ENCODE measurements around the gene LY9. TPM values are rescaled to one million over a fixed set of nuclear protein-coding genes. Genes with fewer than 3 reads are reported as not detected.

LY9 gene
- total and polyA plus RNA-seq, 9 of the 15 experiments (the other 6 are each of a cell fraction or from before 2014, with no cell fraction given) = not detected

DNA sequence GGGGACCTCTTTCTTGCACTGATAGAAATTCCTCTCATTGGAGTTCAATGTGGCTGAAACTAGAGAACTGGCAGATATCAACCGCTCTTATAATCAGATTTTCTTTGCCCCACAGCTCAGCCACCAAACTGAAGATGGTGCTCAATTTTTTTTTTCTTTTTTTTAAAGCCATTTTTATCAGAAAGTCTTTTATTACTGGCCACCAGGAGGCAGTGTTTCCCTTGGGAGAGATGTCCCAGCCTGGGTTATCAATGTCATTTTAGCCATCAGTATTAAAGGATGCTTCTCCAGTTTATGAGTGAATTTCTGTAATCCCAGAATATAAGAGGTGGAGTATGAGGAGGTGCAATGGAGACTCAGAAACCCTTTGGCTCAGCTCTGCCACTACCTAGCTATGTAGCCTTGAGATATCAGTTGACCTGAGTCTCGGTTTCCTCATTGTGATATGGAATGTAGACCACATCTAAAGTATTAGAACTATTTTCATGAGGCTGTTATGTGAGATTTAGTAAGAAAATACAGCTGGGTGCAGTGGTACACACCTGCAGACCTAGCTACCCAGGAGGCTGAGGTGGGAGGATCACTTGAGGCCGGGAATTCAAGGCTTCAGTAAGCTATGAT, 39.1 kb downstream of the LY9 start (continued):
- TF ChIP-seq MCM3 (IDR thresholded peaks at IDR 0.05) (no peak), NRF1 (conservative IDR thresholded peaks at IDR 0.05 in 1 of 2, IDR thresholded peaks at IDR 0.05 in 1 of 2) (no peak; a peak in 1 of 4 replicates), RAD21 (CRISPR knock-in tag; conservative IDR thresholded peaks at IDR 0.05 in 1 of 2, IDR thresholded peaks at IDR 0.05 in 1 of 2) (peak; percentile 91 to 92), DMBX1 (CRISPR knock-in tag; IDR thresholded peaks at IDR 0.05; ENCODE audit: borderline replicate concordance) (no peak), JUN (IDR thresholded peaks at IDR 0.05; ENCODE audit: borderline replicate concordance, low read depth, low read length) (no peak), JUN (CRISPR knock-in tag; IDR thresholded peaks at IDR 0.05; ENCODE audit: borderline replicate concordance) (no peak), ZNF77 (CRISPR knock-in tag; IDR thresholded peaks at IDR 0.05) (no peak), ZNF384 (IDR thresholded peaks at IDR 0.05; ENCODE audit: low read depth, low read length) (peak; percentile 89), ETV6 (IDR thresholded peaks at IDR 0.05; ENCODE audit: borderline replicate concordance in 1 of 2, low read depth in 2 of 2, low read length in 1 of 2) (no peak), ETV6 (CRISPR knock-in tag; IDR thresholded peaks at IDR 0.05; ENCODE audit: borderline replicate concordance) (no peak)
- TF ChIP-seq, protein P1, sequence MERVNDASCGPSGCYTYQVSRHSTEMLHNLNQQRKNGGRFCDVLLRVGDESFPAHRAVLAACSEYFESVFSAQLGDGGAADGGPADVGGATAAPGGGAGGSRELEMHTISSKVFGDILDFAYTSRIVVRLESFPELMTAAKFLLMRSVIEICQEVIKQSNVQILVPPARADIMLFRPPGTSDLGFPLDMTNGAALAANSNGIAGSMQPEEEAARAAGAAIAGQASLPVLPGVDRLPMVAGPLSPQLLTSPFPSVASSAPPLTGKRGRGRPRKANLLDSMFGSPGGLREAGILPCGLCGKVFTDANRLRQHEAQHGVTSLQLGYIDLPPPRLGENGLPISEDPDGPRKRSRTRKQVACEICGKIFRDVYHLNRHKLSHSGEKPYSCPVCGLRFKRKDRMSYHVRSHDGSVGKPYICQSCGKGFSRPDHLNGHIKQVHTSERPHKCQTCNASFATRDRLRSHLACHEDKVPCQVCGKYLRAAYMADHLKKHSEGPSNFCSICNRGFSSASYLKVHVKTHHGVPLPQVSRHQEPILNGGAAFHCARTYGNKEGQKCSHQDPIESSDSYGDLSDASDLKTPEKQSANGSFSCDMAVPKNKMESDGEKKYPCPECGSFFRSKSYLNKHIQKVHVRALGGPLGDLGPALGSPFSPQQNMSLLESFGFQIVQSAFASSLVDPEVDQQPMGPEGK (CRISPR knock-in tag; IDR thresholded peaks at IDR 0.05; ENCODE audit: borderline replicate concordance) = no peak
- TF ChIP-seq, protein P2, sequence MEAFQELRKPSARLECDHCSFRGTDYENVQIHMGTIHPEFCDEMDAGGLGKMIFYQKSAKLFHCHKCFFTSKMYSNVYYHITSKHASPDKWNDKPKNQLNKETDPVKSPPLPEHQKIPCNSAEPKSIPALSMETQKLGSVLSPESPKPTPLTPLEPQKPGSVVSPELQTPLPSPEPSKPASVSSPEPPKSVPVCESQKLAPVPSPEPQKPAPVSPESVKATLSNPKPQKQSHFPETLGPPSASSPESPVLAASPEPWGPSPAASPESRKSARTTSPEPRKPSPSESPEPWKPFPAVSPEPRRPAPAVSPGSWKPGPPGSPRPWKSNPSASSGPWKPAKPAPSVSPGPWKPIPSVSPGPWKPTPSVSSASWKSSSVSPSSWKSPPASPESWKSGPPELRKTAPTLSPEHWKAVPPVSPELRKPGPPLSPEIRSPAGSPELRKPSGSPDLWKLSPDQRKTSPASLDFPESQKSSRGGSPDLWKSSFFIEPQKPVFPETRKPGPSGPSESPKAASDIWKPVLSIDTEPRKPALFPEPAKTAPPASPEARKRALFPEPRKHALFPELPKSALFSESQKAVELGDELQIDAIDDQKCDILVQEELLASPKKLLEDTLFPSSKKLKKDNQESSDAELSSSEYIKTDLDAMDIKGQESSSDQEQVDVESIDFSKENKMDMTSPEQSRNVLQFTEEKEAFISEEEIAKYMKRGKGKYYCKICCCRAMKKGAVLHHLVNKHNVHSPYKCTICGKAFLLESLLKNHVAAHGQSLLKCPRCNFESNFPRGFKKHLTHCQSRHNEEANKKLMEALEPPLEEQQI (IDR thresholded peaks at IDR 0.05) = no peak
- TF ChIP-seq, protein P3, sequence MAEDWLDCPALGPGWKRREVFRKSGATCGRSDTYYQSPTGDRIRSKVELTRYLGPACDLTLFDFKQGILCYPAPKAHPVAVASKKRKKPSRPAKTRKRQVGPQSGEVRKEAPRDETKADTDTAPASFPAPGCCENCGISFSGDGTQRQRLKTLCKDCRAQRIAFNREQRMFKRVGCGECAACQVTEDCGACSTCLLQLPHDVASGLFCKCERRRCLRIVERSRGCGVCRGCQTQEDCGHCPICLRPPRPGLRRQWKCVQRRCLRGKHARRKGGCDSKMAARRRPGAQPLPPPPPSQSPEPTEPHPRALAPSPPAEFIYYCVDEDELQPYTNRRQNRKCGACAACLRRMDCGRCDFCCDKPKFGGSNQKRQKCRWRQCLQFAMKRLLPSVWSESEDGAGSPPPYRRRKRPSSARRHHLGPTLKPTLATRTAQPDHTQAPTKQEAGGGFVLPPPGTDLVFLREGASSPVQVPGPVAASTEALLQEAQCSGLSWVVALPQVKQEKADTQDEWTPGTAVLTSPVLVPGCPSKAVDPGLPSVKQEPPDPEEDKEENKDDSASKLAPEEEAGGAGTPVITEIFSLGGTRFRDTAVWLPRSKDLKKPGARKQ (CRISPR knock-in tag; IDR thresholded peaks at IDR 0.05) = no peak
- TF ChIP-seq, protein P4, sequence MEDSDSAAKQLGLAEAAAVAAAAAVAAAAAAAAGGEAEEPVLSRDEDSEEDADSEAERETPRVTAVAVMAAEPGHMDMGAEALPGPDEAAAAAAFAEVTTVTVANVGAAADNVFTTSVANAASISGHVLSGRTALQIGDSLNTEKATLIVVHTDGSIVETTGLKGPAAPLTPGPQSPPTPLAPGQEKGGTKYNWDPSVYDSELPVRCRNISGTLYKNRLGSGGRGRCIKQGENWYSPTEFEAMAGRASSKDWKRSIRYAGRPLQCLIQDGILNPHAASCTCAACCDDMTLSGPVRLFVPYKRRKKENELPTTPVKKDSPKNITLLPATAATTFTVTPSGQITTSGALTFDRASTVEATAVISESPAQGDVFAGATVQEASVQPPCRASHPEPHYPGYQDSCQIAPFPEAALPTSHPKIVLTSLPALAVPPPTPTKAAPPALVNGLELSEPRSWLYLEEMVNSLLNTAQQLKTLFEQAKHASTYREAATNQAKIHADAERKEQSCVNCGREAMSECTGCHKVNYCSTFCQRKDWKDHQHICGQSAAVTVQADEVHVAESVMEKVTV (CRISPR knock-in tag; IDR thresholded peaks at IDR 0.05) = peak; percentile 91

All from K562 (cell line).